H9 (cell line): ENCODE results near the gene L3MBTL1. TPM values are rescaled to one million over a fixed set of nuclear protein-coding genes. Genes with fewer than 3 reads are reported as not detected.

ENCODE experiments used
- DNase-seq: peaks from one replicate; pipeline ENCODE4 v3.0.0-alpha.2; 2017
- H2AFZ ChIP-seq: one replicate; pipeline ENCODE4 v1.6.1; 2013; ENCODE audit warnings: mild to moderate bottlenecking, low read length, control low read depth, moderate library complexity
- H2AK5ac ChIP-seq: 2 replicates; pipeline ENCODE4 v1.6.1; 2013; ENCODE audit warnings: low read length, control low read depth, mixed read lengths; ENCODE audit not compliant: insufficient read length
- H2BK120ac ChIP-seq: one replicate; pipeline ENCODE4 v1.6.1; 2013; ENCODE audit warnings: low read depth, mild to moderate bottlenecking, low read length, control low read depth, inconsistent platforms; ENCODE audit not compliant: poor library complexity, severe bottlenecking
- H2BK12ac ChIP-seq: 2 replicates; pipeline ENCODE4 v1.6.1; 2013; ENCODE audit warnings: low read length, control low read depth, mixed read lengths, low read depth; ENCODE audit not compliant: insufficient read length
- H2BK15ac ChIP-seq: 2 replicates; pipeline ENCODE4 v1.6.1; 2013; ENCODE audit warnings: low read depth, low read length, control low read depth
- H2BK20ac ChIP-seq: one replicate; pipeline ENCODE4 v1.6.1; 2013; ENCODE audit warnings: low read depth, mild to moderate bottlenecking, low read length, control low read depth, inconsistent platforms; ENCODE audit not compliant: poor library complexity, severe bottlenecking
- H2BK5ac ChIP-seq: 2 replicates; pipeline ENCODE4 v1.6.1; 2013; ENCODE audit warnings: low read length, control low read depth, mixed read lengths; ENCODE audit not compliant: insufficient read length
- H3K14ac ChIP-seq: 2 replicates; pipeline ENCODE4 v1.6.1; 2013; ENCODE audit warnings: low read length, control low read depth; ENCODE audit not compliant: insufficient read depth
- H3K18ac ChIP-seq: 2 replicates; pipeline ENCODE4 v1.6.1; 2013; ENCODE audit warnings: low read depth, mild to moderate bottlenecking, mixed read lengths, low read length, control low read depth; ENCODE audit not compliant: insufficient read length
- H3K23ac ChIP-seq: 2 replicates; pipeline ENCODE4 v1.6.1; 2013; ENCODE audit warnings: low read length, control low read depth, mixed read lengths, low read depth; ENCODE audit not compliant: insufficient read length
- H3K23me2 ChIP-seq: 2 replicates; pipeline ENCODE4 v1.6.1; 2013; ENCODE audit warnings: low read depth, mild to moderate bottlenecking, mixed read lengths, low read length, control low read depth; ENCODE audit not compliant: insufficient read length, poor library complexity, severe bottlenecking
- H3K27ac ChIP-seq: 2 replicates; pipeline ENCODE4 v1.5.1; 2013; ENCODE audit warnings: low read length, control low read depth, mixed read lengths, low read depth; ENCODE audit not compliant: insufficient read length
- H3K27me3 ChIP-seq: 2 replicates; pipeline ENCODE4 v1.6.1; 2013; ENCODE audit warnings: low read length, control low read depth, inconsistent platforms; ENCODE audit not compliant: insufficient read depth
- H3K4ac ChIP-seq: 2 replicates; pipeline ENCODE4 v1.6.1; 2013; ENCODE audit warnings: low read depth, mild to moderate bottlenecking, control low read depth, inconsistent platforms, low read length, moderate library complexity
- H3K4me1 ChIP-seq: 2 replicates; pipeline ENCODE4 v1.6.1; 2013; ENCODE audit warnings: low read length, control low read depth, inconsistent platforms; ENCODE audit not compliant: insufficient read depth
- H3K4me2 ChIP-seq: 2 replicates; pipeline ENCODE4 v1.6.1; 2013; ENCODE audit warnings: low read length, control low read depth, mixed read lengths; ENCODE audit not compliant: insufficient read length, insufficient read depth
- H3K56ac ChIP-seq: 2 replicates; pipeline ENCODE4 v1.6.1; 2013; ENCODE audit warnings: low read depth, mild to moderate bottlenecking, mixed read lengths, low read length, control low read depth; ENCODE audit not compliant: insufficient read length
- H3K79me1 ChIP-seq: 2 replicates; pipeline ENCODE4 v1.6.1; 2013; ENCODE audit warnings: low read depth, mild to moderate bottlenecking, moderate library complexity, low read length, control low read depth, inconsistent platforms; ENCODE audit not compliant: insufficient read depth, poor library complexity, severe bottlenecking
- H3K79me2 ChIP-seq: 2 replicates; pipeline ENCODE4 v1.6.1; 2013; ENCODE audit warnings: low read length, control low read depth, inconsistent platforms; ENCODE audit not compliant: insufficient read depth
- H3K9ac ChIP-seq: 2 replicates; pipeline ENCODE4 v1.6.1; 2013; ENCODE audit warnings: low read length, control low read depth, mixed read lengths; ENCODE audit not compliant: insufficient read length; ENCODE audit errors: extremely low read depth
- H3K9me3 ChIP-seq: one replicate; pipeline ENCODE4 v1.6.1; 2013; ENCODE audit warnings: low read depth, low read length, inconsistent platforms; ENCODE audit not compliant: control insufficient read depth
- H3T11ph ChIP-seq: one replicate; pipeline ENCODE4 v1.6.1; 2013; ENCODE audit warnings: mild to moderate bottlenecking, low read length, control low read depth, inconsistent platforms
- H4K20me1 ChIP-seq: one replicate; pipeline ENCODE4 v1.6.1; 2013; ENCODE audit not compliant: control insufficient read depth, insufficient read length, insufficient read depth
- H4K5ac ChIP-seq: 2 replicates; pipeline ENCODE4 v1.6.1; 2013; ENCODE audit warnings: low read depth, mild to moderate bottlenecking, mixed read lengths, low read length, control low read depth; ENCODE audit not compliant: insufficient read length
- H4K8ac ChIP-seq: replicated peaks from 2 replicates; pipeline ENCODE4 v1.6.1; 2013; ENCODE audit warnings: low read length, control low read depth, mixed read lengths, low read depth; ENCODE audit not compliant: insufficient read length
- H4K91ac ChIP-seq: 2 replicates; pipeline ENCODE4 v1.6.1; 2013; ENCODE audit warnings: low read depth, mild to moderate bottlenecking, moderate library complexity, mixed read lengths, low read length, control low read depth; ENCODE audit not compliant: insufficient read length
- H3K27ac Mint-ChIP-seq, 3 experiments: 2 replicates in 2 of 3; 3 replicates in 1 of 3; pipeline ENCODE4 v1.8.0; 2020 to 2021; ENCODE audit warnings: mixed read lengths in 3 of 3, mild to moderate bottlenecking in 1 of 3, moderate library complexity in 1 of 3
- H3K27me3 Mint-ChIP-seq: 2 replicates; pipeline ENCODE4 v1.8.0; 2021; ENCODE audit warnings: low read depth, mild to moderate bottlenecking, moderate library complexity, mixed read lengths
- H3K36me3 Mint-ChIP-seq, 3 experiments: 2 replicates in 2 of 3; 3 replicates in 1 of 3; pipeline ENCODE4 v1.8.0; 2020 to 2021; ENCODE audit warnings: low read depth in 3 of 3, mixed read lengths in 3 of 3; ENCODE audit not compliant: insufficient read depth in 1 of 3
- H3K4me1 Mint-ChIP-seq, 2 experiments: 2 replicates each; pipeline ENCODE4 v1.8.0; 2020; ENCODE audit warnings: mixed read lengths in 2 of 2
- H3K4me3 Mint-ChIP-seq, 2 experiments: 2 replicates in 1 of 2; 3 replicates in 1 of 2; pipeline ENCODE4 v1.8.0; 2020 to 2021; ENCODE audit warnings: mild to moderate bottlenecking in 2 of 2, mixed read lengths in 2 of 2, moderate library complexity in 1 of 2
- H3K9me3 Mint-ChIP-seq, 2 experiments: 2 replicates in 1 of 2; 3 replicates in 1 of 2; pipeline ENCODE4 v1.8.0; 2020; ENCODE audit warnings: mild to moderate bottlenecking in 2 of 2, mixed read lengths in 2 of 2, moderate library complexity in 1 of 2
- CTCF ChIP-seq: fragments of 200-600 bp; sonication (generic); conservative IDR thresholded peaks from 3 replicates; pipeline ENCODE4 v1.8.0; 2021; ENCODE audit warnings: antibody characterized with exemption, mild to moderate bottlenecking
- WGBS: extraction: QIAGEN DNeasy Blood & Tissue Kit; methylation state at CpG from one replicate; pipeline ENCODE4 v1.1.7; 2013; ENCODE audit warnings: missing lambda C conversion rate, low lambda C conversion rate, mixed read lengths; ENCODE audit not compliant: insufficient read length; ENCODE audit errors: extremely low coverage; 5-methylcytosine and 5-hydroxymethylcytosine counted together
- total RNA-seq: library from RNA; stranded (reverse); gene quantifications from 2 replicates; pipeline ENCODE4 v1.2.1, GENCODE V29; 2021

L3MBTL1 gene
- total RNA-seq, 1 experiment from 2014 or later: 19.9 TPM

- WGBS: no CpG with 5 or more reads among the region's 17 CpGs
- no peaks in the 10 kb centered on the region for H3K27me3 Mint-ChIP-seq
These were observed 32.6 kb downstream of the L3MBTL1 start for GRCh38 chr20:43539975-43540672.

More at GRCh38 chr20:43539975-43540672, 32.6 kb downstream of the L3MBTL1 start:
- no peak overlapping the region for H3K23ac ChIP-seq
- no peak overlapping the region for H2BK5ac ChIP-seq
- H3K4me3 Mint-ChIP-seq: no peak overlapping the region
- H3K27me3 ChIP-seq: no peaks in the 10 kb centered on the region
- no peaks in the 10 kb centered on the region for H3K4me1 ChIP-seq
- H3K79me2 ChIP-seq: no peaks in the 10 kb centered on the region
- H3K56ac ChIP-seq: no peak overlapping the region
- H4K5ac ChIP-seq: no peak overlapping the region
- no peak overlapping the region for H2BK12ac ChIP-seq
- H4K91ac ChIP-seq: no peak overlapping the region
- H2AK5ac ChIP-seq: no peak overlapping the region
- H3K14ac ChIP-seq: no peak overlapping the region; the same call in 1 of the 2 replicates
- no peak for TF ChIP-seq CTCF
- H3K18ac ChIP-seq: no peak overlapping the region
- no peaks in the 10 kb centered on the region for H4K20me1 ChIP-seq
- no peak overlapping the region for H3T11ph ChIP-seq
- no peak overlapping the region for H3K4ac ChIP-seq
- H3K9ac ChIP-seq: no peak overlapping the region
- H4K8ac ChIP-seq: no peak overlapping the region
- no peak overlapping the region for H2AFZ ChIP-seq
- no peaks in the 10 kb centered on the region for H3K23me2 ChIP-seq
- H3K9me3 Mint-ChIP-seq: no peaks in the 10 kb centered on the region
- H3K4me1 Mint-ChIP-seq: no peaks in the 10 kb centered on the region; a peak in 1 of 4 replicates
- no peak for DNase-seq
- H3K9me3 ChIP-seq: no peaks in the 10 kb centered on the region
- no peak overlapping the region for H2BK120ac ChIP-seq
- H3K27ac Mint-ChIP-seq: no peak overlapping the region; a peak in 1 of 7 replicates
- H3K36me3 Mint-ChIP-seq: peaks cover 0 to 28% (median 25%) of the 10 kb centered on the region in 3 experiments; a peak in 6 of 7 replicates
- no peak overlapping the region for H3K4me2 ChIP-seq
- H3K27ac ChIP-seq: no peak overlapping the region
- no peaks in the 10 kb centered on the region for H3K79me1 ChIP-seq
- no peak overlapping the region for H2BK20ac ChIP-seq
- H2BK15ac ChIP-seq: no peak overlapping the region
